Activated CD4-positive, CD25-positive, alpha-beta regulatory T cell treated with anti-CD3 and anti-CD28 coated beads, Interleukin-2, amount 50 U/mL, for 24 hours (primary cell): ENCODE data around the gene GPR55.
"Not testable (repeated sequence)": the region's sequence is repeated elsewhere in the genome, so short reads cannot be mapped to it uniquely, and the experiment has no call there.

ENCODE experiments used
- ATAC-seq, 2 donors: fragments of 150-1000 bp; cut with Tn5 transposase; one replicate each; pipeline ENCODE4 v1.10.0; 2021; ENCODE audit warnings: mild to moderate bottlenecking in 1 of 2, moderate library complexity in 1 of 2

GPR55 gene, protein sequence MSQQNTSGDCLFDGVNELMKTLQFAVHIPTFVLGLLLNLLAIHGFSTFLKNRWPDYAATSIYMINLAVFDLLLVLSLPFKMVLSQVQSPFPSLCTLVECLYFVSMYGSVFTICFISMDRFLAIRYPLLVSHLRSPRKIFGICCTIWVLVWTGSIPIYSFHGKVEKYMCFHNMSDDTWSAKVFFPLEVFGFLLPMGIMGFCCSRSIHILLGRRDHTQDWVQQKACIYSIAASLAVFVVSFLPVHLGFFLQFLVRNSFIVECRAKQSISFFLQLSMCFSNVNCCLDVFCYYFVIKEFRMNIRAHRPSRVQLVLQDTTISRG

GRCh38 chr2:230924470-230925341 lies at the start of gene GPR55:
Gene GPR55 (minus strand): TSS chr2:230925242. CDS start chr2:230910962, 14,280 bp downstream.
- ATAC-seq, result peak; percentile 63 to 67

DNA sequence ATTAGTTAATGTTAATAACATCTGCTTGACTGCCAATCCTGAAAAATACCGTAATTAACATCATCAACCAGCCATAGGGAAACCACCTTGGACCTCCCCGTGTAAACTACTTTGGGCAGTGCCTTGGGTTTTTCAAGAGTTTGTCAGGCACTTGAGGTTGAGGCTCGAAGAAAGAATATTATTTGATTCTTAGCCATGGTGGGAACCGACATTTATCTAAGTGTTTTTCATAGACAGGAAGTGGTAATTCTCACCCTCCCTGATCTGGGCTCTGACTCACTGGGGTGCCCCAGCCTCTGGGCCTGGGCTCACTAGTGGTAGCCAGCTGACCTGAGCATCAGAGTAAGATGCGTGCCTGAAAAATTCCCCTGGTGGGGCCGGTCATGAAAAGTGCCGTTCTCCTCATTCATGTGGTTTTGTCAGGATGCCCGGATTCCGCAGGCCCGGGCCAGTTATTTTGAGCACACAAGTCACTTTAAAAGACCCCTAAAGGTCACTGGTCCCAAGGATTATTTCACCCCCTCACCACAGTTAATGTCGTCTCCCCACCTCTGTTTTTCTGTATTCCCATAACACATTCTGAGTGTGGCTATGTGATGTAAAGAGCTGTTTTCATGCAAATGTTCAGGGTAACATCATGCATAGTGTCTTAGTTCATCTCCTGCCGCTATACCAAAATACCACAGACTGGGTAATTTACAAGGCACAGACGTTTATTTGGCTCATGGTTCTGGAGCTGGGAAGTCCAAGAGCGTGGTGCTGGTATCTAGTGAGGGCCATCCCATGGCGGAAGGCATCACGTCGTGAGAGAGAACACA lies 49.3 kb upstream of the GPR55 start:
- peak; percentile 95 to 96 for ATAC-seq

GRCh38 chr2:230972046-230972445 lies 47.0 kb upstream of the GPR55 start:
- no peak for ATAC-seq

DNA sequence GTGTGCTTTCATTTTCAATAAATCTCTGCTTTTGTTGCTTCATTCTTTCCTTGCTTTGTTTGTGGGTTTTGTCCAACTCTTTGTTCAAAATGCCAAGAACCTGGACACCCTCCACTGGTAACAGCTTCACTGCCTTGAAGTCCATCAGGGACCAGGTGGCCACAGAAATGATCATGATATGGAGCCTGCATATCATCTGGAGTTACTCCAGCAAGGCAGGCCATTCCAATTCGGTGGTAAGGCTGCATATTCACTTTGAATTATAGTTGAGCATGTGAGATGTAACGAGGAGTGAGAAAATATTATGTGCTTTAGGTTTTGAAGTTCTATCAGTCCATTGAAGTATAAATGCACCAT lies 44.6 kb upstream of the GPR55 start:
- no peak for ATAC-seq

DNA sequence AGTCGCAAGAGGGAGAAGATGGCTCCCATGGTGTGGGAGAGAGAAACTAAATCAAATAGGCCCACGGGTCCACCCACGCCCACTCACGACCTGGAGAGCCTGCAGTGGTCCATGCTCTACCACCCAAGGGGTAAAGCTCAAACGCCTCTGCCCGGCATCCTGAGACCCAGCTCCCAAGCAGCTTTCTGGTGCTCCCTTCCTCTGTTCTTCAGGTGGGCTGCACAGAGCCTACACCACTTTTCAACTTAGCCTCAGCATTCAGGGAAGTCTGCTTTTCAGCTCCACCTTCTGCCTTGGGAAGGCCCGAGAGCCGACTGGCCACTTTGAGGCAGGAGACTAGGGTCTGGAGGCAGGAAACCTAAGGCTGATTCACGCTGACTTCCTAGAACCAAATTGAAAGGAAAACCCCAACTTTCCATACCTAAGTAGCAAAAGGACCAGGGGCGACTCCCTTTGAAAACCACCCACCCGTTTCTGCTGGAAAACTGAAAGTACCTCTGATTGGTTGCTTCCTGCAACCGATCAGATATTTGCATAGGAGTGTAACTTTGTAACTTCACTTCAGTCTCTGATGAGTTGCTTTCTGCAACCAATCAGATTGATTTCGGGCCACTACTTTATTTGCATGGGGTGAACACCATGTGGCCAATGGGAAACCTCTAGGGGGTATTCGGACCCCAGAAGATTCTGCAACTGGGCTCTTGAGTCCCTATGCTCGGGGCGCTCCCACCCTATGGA lies 44.0 kb upstream of the GPR55 start:
- ATAC-seq, result no peak

- not testable (repeated sequence) for ATAC-seq
Measured at GRCh38 chr2:230968314-230968713, 43.3 kb upstream of the GPR55 start.

DNA sequence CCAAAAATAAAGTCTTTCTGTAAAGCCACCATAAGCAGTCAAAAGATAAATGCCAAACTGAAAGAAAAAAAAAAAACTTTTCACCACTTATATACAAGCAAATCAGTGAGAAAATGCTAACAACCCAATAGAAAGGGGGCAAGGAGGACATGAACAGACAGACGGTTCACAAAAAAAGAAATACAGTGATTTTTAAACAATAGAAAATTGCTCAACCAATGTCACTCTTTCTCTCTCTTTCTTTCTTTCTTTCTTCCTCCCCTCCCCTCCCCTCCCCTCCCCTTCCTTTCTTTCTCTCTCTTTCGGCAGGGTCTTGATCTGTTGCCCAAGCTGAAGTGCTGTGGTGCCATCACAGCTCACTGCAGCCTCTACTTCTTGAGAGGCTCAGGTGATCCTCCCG lies 42.1 kb upstream of the GPR55 start:
- ATAC-seq, result no peak

- no peak for ATAC-seq
Measured at GRCh38 chr2:230964136-230964730, 39.2 kb upstream of the GPR55 start.

GRCh38 chr2:230961091-230961491 lies 36.0 kb upstream of the GPR55 start:
- ATAC-seq, result no peak

- ATAC-seq, result no peak
Measured at GRCh38 chr2:230960026-230960425, 35.0 kb upstream of the GPR55 start.

GRCh38 chr2:230958820-230959756 lies 34.0 kb upstream of the GPR55 start:
- ATAC-seq, result no peak

GRCh38 chr2:230957756-230958391 lies 32.8 kb upstream of the GPR55 start:
- no peak for ATAC-seq

GRCh38 chr2:230956827-230957755 lies 32.0 kb upstream of the GPR55 start:
- peak; percentile 91 to 93 for ATAC-seq

DNA sequence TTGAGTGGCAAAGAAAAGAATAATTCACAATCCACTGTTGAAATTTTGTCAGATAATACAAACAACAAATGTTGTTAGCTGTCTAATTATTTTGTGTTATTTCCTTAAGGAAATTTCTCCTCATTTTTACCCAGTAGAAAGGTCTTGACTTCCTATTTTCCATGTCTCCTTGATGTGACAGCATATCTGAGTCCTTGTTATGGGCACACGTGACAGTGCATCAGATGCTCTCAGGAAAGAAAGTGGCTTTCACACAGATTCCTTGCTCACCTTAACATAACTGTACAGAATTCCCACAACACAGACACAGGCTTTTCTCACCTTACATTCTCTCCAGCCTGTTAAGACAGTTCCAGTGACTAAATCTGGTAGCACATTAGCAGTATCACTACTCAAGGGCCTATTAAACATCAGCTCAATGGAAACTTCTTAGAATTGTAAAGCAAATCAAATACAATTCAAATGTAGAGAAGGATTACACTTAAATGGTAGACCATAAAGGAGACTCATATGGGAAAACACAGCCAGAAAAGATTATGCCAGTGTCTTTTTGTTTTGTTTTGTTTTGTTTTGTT lies 30.2 kb upstream of the GPR55 start:
- no peak for ATAC-seq

DNA sequence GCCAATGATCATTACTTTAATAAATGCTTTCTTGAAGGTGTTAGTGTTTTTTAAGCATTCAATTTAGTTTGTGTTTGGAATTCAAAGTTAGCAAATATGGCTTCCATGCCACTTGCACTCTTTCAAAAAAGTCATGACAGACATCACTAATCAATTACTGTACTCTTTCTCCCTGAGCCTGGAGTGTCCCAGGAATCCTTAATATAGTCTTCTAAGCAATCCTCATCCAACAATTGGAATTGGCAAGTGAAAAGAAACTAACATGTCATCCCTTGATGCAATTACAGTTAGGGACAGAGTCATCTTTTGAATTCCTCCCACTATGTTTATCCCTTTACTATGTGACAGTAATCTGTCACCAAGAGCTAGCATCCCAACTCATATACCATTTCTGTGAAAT lies 29.7 kb upstream of the GPR55 start:
- no peak for ATAC-seq

DNA sequence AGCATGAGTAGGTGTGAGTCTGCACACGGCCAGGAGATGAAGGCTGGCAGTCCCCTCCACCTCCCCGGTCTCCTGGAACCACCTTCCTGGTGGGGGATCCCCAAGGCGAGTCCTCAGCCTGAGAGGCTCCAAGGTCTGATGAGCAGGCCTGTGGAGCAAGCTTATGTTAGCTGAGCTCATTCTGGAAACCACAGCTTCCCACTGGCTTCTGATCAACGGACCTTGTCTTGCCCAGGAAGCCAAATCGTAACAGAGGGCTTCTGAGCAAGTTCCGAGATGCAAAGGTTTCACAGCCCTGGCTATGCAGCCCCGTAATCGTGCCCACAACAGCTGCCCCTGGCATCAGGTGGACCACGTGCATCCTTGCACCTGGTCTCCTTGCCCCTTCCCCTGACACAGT lies 28.8 kb upstream of the GPR55 start:
- no peak for ATAC-seq

GRCh38 chr2:230952226-230952956 lies 27.3 kb upstream of the GPR55 start:
- ATAC-seq, result no peak

GRCh38 chr2:230951396-230951795 lies 26.4 kb upstream of the GPR55 start:
- no peak for ATAC-seq
